ENCODE data around the gene RPS6KA5. TPM values are rescaled to one million over a fixed set of nuclear protein-coding genes. Genes with fewer than 3 reads are reported as not detected.

RPS6KA5 gene
- total and polyA plus RNA-seq, 9 of the 15 experiments (the other 6 are each of a cell fraction or from before 2014, with no cell fraction given) = 0.88 to 7.7 (median 4.7) TPM

GRCh38 chr14:91078095-91078737 is 17.8 kb upstream of the RPS6KA5 start:
- Histone ChIP-seq H3K27me3 (ENCODE audit: control insufficient read depth in 2 of 2, insufficient read depth in 2 of 2, low read length in 2 of 2) (no peaks in the 10 kb centered on the region), H3K4me1 (replicated peaks in 1 of 2; ENCODE audit: control insufficient read depth in 2 of 2, insufficient read depth in 2 of 2, low read length in 2 of 2) (no peaks in the 10 kb centered on the region), H3K9me3 (replicated peaks; ENCODE audit: control insufficient read depth, insufficient read depth, low read depth, low read length) (no peaks in the 10 kb centered on the region), H3K36me3 (ENCODE audit: control insufficient read depth, insufficient read depth, low read length) (no peaks in the 10 kb centered on the region), H3K27ac (ENCODE audit: extremely low read depth, low read depth, low read length) (no peak overlapping the region), H3K9ac (ENCODE audit: insufficient read depth in 1 of 2, low read depth in 2 of 2, low read length in 2 of 2) (no peak overlapping the region), H3K4me2 (ENCODE audit: insufficient read depth, low read length) (no peak overlapping the region), H4K20me1 (replicated peaks; ENCODE audit: control insufficient read depth, insufficient read depth, low read length) (no peaks in the 10 kb centered on the region), H3K4me3 (no peak overlapping the region), H3K79me2 (ENCODE audit: control insufficient read depth, insufficient read depth, low read length) (no peaks in the 10 kb centered on the region), H3K9me1 (ENCODE audit: control insufficient read depth, insufficient read depth, low read length) (no peaks in the 10 kb centered on the region), H2AFZ (ENCODE audit: low read depth, low read length) (no peak overlapping the region)
- WGBS (ENCODE audit: insufficient coverage, low coverage, missing lambda C conversion rate) = 63% methylated on average over 8 of the region's 9 CpGs
- ChIA-PET POLR2A (interaction anchor here (0.6 to 1.1 kb wide), 2 partner anchors 17 to 37 kb away, joined by 3 to 4 read pairs; no protein-coding TSS in a partner anchor), CTCF (ENCODE audit: low intra/inter-chr PET ratio) (no interaction called here)
- no TSS peak for BruUV-seq (replicated peaks)
- intact Hi-C loops (cut with micrococcal nuclease) (no loop called here), in situ Hi-C loops (cut with MboI) (no loop called here)
- ATAC-seq (no peak), DNase-seq (ENCODE audit: extremely low read depth in 1 of 4, low spot score in 3 of 4) (no peak), FAIRE-seq (no peak)
- TF ChIP-seq SAFB (IDR thresholded peaks at IDR 0.05; ENCODE audit: borderline replicate concordance, low read depth, low read length) (no peak), HNRNPL (IDR thresholded peaks at IDR 0.05; ENCODE audit: low read depth, low read length) (no peak), U2AF2 (optimal IDR thresholded peaks at IDR 0.05; ENCODE audit: low read depth, low read length) (no peak), TBP (optimal IDR thresholded peaks at IDR 0.05; ENCODE audit: low read depth, low read length) (no peak), EHMT2 (IDR thresholded peaks at IDR 0.05) (no peak), TAF15 (IDR thresholded peaks at IDR 0.05; ENCODE audit: low read depth, low read length) (no peak), POLR2A (conservative IDR thresholded peaks at IDR 0.05) (no peak), KAT7 (CRISPR knock-in tag; IDR thresholded peaks at IDR 0.05; ENCODE audit: borderline replicate concordance) (no peak), E2F6 (IDR thresholded peaks at IDR 0.05; ENCODE audit: borderline replicate concordance in 1 of 2, extremely low read depth in 1 of 2, insufficient read depth in 1 of 2, insufficient read length in 1 of 2, low read depth in 1 of 2, low read length in 1 of 2, poor library complexity in 1 of 2, severe bottlenecking in 1 of 2) (no peak), CREB1 (IDR thresholded peaks at IDR 0.05) (no peak), CREB1 (CRISPR knock-in tag; IDR thresholded peaks at IDR 0.05) (no peak), ZNF449 (CRISPR knock-in tag; IDR thresholded peaks at IDR 0.05) (no peak), PCBP1 (IDR thresholded peaks at IDR 0.05; ENCODE audit: low read depth, low read length, poor library complexity, severe bottlenecking) (no peak), ZBTB5 (IDR thresholded peaks at IDR 0.05) (no peak), CBX3 (IDR thresholded peaks at IDR 0.05; ENCODE audit: borderline replicate concordance in 1 of 2, low read length in 2 of 2) (no peak), SMARCA5 (IDR thresholded peaks at IDR 0.05) (no peak)
